Brain pericyte (primary cell): Measurements from ENCODE around the gene FAM151B.
"Not testable (repeated sequence)": the region's sequence is repeated elsewhere in the genome, so short reads cannot be mapped to it uniquely, and the experiment has no call there.

Source experiments
- DNase-seq: peaks from one replicate; pipeline ENCODE4 v3.0.0-alpha.2; 2012; ENCODE audit warnings: low read depth, low spot score

FAM151B gene

GRCh38 chr5:80503641-80504040 is 15.7 kb downstream of the FAM151B start:
- DNase-seq = no peak

- no peak for DNase-seq
These were observed 16.9 kb downstream of the FAM151B start for GRCh38 chr5:80504833-80505232.

- DNase-seq = no peak
These were observed 19.8 kb downstream of the FAM151B start for GRCh38 chr5:80507663-80508062.

GRCh38 chr5:80508844-80509243 is 20.9 kb downstream of the FAM151B start:
- DNase-seq = no peak

- no peak for DNase-seq
These were observed 21.5 kb downstream of the FAM151B start for GRCh38 chr5:80509362-80509761.

GRCh38 chr5:80516826-80517225 is 28.9 kb downstream of the FAM151B start:
- no peak for DNase-seq

- no peak for DNase-seq
These were observed 52.8 kb downstream of the FAM151B start for GRCh38 chr5:80540691-80541090.

GRCh38 chr5:80541392-80541791 is 53.5 kb downstream of the FAM151B start:
- DNase-seq = no peak

- no peak for DNase-seq
These were observed 66.7 kb downstream of the FAM151B start for GRCh38 chr5:80554646-80555045.

- no peak for DNase-seq
These were observed 67.2 kb downstream of the FAM151B start for GRCh38 chr5:80555099-80555498.

GRCh38 chr5:80559244-80559643 is 71.3 kb downstream of the FAM151B start:
- no peak for DNase-seq

- DNase-seq = no peak
These were observed 77.4 kb downstream of the FAM151B start for GRCh38 chr5:80565330-80565729.

GRCh38 chr5:80566711-80567259 is 78.9 kb downstream of the FAM151B start:
- no peak for DNase-seq

- no peak for DNase-seq
These were observed 80.4 kb downstream of the FAM151B start for GRCh38 chr5:80568251-80568650.

- no peak for DNase-seq
These were observed 81.4 kb downstream of the FAM151B start for GRCh38 chr5:80569086-80569960.

- DNase-seq = no peak
These were observed 82.3 kb downstream of the FAM151B start, which contains the start of gene ANKRD34B for GRCh38 chr5:80569961-80570786. Gene ANKRD34B, minus strand, starts transcription at chr5:80570280. Its CDS starts 10,261 bp downstream, at chr5:80560019.

- no peak for DNase-seq
These were observed 85.2 kb downstream of the FAM151B start for GRCh38 chr5:80573062-80573461.

GRCh38 chr5:80576383-80576782 is 88.5 kb downstream of the FAM151B start:
- no peak for DNase-seq

GRCh38 chr5:80577707-80578106 is 89.8 kb downstream of the FAM151B start:
- no peak for DNase-seq

GRCh38 chr5:80579050-80579449 is 91.2 kb downstream of the FAM151B start:
- DNase-seq = no peak

GRCh38 chr5:80580291-80580690 is 92.4 kb downstream of the FAM151B start:
- not testable (repeated sequence) for DNase-seq

GRCh38 chr5:80584770-80585169 is 96.9 kb downstream of the FAM151B start:
- DNase-seq = no peak
